Stimulated activated CD4-positive, alpha-beta T cell treated with anti-CD3 and anti-CD28 coated beads, Interleukin-4, amount 100 ng/mL, for 4 hours (primary cell): ENCODE data around the gene NMB.

Source experiments
- DNase-seq, 2 experiments: peaks; one replicate each; pipeline ENCODE4 v3.0.0-alpha.2; 2020

Gene NMB

DNA sequence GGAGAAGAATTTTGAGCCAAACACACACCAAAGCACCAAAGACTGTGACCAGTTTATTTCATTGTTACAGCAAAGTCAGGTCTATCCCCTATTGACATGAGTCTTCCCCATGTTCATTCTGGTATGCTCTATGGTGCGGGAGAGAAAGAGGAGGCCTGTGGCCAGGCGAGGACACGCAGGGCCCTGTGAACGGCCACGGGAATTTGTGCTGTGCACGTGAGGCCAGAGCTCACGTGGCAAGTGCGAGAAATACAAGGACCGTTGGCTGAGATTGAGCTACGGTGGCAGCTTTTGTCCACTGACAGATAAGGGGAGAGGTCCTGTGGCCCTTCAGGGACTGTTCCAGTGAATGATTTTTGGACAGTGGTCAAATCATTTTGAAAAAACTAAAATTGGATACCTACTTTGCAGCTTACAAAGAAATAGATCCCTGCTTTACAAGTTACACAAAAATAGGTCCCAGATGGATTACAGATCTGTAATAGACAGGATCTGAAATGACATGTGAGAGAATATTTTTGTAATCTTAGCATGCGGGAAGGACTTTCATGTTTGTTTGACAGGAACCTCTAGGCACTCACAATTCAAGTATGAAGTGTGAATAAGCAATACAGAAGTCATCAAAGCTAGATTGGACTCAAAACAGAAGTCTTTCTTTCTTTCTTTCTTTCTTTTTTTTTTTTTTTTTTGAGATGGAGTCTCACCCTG, 48.0 kb downstream of the NMB start:
- no peak for DNase-seq

DNA sequence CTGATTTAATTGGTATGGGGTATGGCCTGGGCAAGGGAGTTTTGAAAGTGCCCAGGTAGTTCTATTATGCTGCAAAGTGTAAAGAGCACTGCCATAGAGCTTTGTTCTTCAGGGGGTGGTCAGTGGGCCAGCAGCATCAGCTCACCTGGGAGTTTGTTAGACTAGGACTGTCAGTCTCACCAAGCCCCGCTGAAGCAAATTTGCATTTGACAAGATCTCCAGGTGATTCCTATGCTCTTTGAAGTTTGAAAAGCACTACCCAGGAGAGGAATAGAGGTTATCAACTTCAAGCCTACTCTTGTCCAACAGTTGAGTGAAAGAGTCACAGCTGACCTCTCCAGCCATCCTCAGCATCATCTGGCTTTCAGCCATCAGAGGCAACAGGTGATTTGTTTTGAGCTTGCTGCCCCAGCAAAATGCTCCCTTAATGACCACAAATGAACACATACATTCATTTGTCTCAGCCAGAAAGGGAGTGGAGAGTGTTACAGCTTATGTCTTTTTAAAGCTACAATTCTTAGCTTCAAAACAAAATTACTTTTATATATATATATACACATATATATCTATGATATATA, 49.2 kb downstream of the NMB start:
- no peak for DNase-seq

GRCh38 chr15:84606653-84607120, 51.3 kb downstream of the NMB start:
- DNase-seq = no peak

- DNase-seq = no peak
These were observed 52.5 kb downstream of the NMB start for GRCh38 chr15:84605554-84605882.
